GM12865 (cell line): Measurements from ENCODE around the gene DSCAM.

Source experiments
- DNase-seq: peaks from one replicate; pipeline ENCODE4 v3.0.0; 2010; ENCODE audit warnings: low read depth
- H3K4me3 ChIP-seq: 2 replicates; pipeline ENCODE4 v1.5.1; 2011; ENCODE audit warnings: mild to moderate bottlenecking, low read depth, low read length, control low read depth
- TF ChIP-seq, protein P1 (sequence below): IDR thresholded peaks from 2 replicates; pipeline ENCODE4 v1.5.1; 2011; ENCODE audit warnings: low read length, control low read depth, low read depth, inconsistent platforms; ENCODE audit not compliant: insufficient read depth; ENCODE audit errors: missing control alignments

Gene DSCAM

DNA sequence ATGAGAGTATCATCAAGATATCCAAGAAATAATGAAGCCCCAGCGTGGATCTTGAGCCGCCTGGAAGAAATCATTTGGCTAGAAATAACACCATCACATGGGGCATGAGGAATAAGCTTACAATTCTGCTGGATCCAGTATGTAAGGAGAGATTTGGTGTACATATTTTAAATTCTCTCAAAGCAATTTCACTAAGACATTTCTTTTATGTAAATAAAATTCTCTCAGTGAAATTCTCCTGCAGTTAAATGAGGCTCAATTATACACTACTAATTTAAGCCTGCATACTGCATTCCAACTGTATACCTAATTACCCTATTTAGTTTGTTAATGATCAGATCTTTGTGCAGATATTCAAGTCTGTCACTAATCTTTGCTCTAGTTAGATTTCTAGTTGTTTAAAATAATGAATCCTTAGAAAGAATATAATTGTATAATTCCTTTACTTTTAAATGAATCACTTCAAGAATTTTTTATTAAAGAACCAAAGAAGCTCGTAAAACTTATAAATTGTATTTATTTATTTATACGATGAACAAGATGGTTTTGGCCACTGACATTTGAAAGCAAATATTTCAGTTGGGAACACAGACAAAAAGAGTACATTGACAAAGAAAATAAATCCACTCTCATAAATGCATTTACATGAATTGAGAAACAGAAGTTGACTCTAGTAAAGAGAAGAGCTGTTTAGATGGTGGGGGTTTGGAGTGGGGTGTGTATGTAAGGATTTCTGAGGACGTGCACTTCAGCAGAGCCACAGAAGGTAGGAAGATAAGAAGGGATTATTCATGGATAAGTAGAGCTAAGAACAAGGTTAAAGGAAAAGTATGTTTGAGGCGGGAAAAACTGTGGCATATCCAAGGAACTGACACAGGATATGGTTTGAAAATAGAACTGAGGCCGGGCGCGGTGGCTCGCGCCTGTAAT is 466.8 kb downstream of the DSCAM start:
- H3K4me3 ChIP-seq, result no peak overlapping the region
- TF ChIP-seq, protein P1, sequence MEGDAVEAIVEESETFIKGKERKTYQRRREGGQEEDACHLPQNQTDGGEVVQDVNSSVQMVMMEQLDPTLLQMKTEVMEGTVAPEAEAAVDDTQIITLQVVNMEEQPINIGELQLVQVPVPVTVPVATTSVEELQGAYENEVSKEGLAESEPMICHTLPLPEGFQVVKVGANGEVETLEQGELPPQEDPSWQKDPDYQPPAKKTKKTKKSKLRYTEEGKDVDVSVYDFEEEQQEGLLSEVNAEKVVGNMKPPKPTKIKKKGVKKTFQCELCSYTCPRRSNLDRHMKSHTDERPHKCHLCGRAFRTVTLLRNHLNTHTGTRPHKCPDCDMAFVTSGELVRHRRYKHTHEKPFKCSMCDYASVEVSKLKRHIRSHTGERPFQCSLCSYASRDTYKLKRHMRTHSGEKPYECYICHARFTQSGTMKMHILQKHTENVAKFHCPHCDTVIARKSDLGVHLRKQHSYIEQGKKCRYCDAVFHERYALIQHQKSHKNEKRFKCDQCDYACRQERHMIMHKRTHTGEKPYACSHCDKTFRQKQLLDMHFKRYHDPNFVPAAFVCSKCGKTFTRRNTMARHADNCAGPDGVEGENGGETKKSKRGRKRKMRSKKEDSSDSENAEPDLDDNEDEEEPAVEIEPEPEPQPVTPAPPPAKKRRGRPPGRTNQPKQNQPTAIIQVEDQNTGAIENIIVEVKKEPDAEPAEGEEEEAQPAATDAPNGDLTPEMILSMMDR, result no peak
- DNase-seq, result no peak

DNA sequence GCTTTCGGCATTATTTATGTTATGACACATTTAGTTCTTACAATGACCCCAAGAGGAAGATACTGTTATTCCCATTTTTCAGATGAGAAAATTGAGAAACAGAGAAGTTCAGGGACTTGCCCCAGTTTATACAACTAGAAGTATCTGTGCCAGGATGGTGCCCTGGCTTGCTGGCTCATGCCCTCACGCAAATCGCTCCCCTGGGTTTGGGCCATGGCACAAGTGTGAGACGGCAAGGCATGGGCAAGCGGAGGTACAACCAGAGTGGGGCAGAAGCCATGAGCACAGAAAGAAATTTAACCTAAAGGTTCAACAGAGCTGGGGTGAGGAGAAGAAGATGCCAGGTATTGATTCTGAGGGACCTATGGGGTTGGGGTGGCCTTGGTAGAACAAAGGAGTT is 469.8 kb downstream of the DSCAM start:
- H3K4me3 ChIP-seq, result no peak overlapping the region
- no peak for DNase-seq
- TF ChIP-seq, protein P1, result no peak

DNA sequence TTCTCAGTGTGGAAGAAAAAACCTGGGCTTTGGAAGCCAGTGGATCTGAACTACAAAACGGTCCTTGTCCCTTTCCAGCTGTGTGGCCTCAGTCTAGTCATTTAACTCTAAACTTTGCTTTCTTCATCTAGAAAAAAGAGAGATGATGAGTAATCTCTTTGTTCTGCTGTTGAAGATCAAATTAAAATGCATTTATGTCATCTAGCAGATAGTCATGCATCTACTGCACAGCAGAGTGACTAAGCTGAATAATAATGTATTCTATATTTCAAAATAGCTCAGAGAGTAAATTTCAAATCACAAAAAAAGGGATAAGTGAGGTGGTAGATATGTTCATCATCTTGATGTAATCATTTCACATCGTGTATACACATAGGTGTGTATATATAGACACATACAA is 473.2 kb downstream of the DSCAM start:
- no peak overlapping the region for H3K4me3 ChIP-seq
- TF ChIP-seq, protein P1, result no peak
- DNase-seq, result no peak

DNA sequence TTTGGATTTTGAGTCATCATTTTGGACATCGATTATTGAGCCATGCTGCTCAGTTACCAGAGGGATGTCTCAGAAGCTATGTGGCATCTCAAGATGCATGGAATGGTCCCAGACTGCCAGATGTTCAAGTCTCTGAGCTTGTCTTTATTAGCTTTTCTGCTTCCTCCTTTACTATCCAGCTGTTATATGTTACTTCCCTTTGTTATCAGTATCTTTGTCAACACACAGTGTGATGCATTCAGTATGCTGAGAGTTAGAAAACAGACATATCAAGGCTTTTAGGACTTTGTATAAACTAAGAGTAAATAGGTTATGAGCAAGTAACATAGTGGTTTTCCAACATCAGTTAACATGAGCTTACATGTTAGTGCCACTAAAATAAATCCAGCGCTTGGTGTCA is 474.5 kb downstream of the DSCAM start:
- TF ChIP-seq, protein P1, result no peak
- H3K4me3 ChIP-seq, result no peak overlapping the region
- DNase-seq, result no peak

DNA sequence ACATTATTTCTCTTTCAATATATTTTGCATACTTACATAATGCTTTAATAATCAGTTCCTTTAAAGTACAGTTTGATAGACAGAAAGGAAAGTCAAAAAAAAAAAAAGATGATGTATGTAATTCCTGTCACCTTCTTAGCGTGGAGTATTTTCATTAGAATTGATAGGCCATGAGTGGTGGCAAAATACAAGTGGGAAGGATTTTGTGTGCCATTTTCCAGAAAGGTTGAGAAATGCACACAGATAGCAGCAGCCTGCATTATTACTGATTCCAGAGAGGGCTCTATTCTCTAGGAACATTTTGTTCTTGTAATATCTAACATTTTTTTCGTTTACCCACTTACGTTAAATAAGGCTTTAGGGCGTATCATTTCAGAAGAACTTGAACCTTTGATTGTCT is 475.6 kb downstream of the DSCAM start:
- TF ChIP-seq, protein P1, result no peak
- no peak for DNase-seq
- H3K4me3 ChIP-seq, result no peak overlapping the region

DNA sequence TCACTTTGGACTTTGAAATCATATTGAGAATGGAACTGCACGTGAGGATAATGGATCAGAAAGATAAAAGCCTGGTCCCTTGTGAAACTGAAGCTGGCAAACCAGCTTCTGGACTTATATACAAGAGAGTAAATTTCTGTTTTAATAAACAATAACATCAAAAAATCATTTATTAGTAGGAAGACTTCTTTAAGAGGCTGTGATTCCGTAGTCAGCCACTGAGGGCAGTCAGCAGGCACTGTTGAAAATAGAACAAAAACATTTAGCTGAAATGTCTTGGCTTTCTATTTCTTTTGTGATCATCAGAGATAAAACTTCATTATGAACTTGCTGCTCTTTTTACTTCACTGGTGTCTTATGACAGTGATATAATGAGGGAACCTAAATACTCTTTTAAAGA is 490.3 kb downstream of the DSCAM start:
- H3K4me3 ChIP-seq, result no peak overlapping the region
- TF ChIP-seq, protein P1, result no peak
- DNase-seq, result no peak
